GM19324 (cell line): ENCODE data around the gene STIM2.

Source experiments
- ATAC-seq: cut with Tn5 transposase; IDR thresholded peaks from one replicate; pipeline ENCODE4 v1.9.1; 2021; ENCODE audit warnings: mild to moderate bottlenecking, moderate library complexity; ENCODE audit not compliant: unreplicated experiment, low FRiP score

STIM2 gene

GRCh38 chr4:27068151-27068867 lies 207.7 kb downstream of the STIM2 start:
- no peak for ATAC-seq
